ENCODE results near the gene P2RY2.
A peak's percentile ranks its signal among the peaks of the same experiment; 100 is the strongest.

The P2RY2 gene

GRCh38 chr11:73218106-73218829 lies at the start of gene P2RY2:
Gene P2RY2 (plus strand): TSS chr11:73218281. CDS start chr11:73234160, 15,879 bp downstream.
- H3K9ac ChIP-seq (ENCODE audit: insufficient read length, low read depth): peak within 1 kb of the TSS; percentile 67

GRCh38 chr11:73168925-73169579 lies 49.0 kb upstream of the P2RY2 start:
- no peaks in the 10 kb centered on the region for H3K36me3 ChIP-seq (ENCODE audit: insufficient read depth, insufficient read length, low read length)
- H3K27me3 ChIP-seq (ENCODE audit: insufficient read depth, insufficient read length): no peaks in the 10 kb centered on the region
- no peaks in the 10 kb centered on the region for H3K9me3 ChIP-seq (ENCODE audit: insufficient read depth, low read length)
- no peak overlapping the region for H3K4me3 ChIP-seq (ENCODE audit: insufficient read length, low read depth)
- H3K9ac ChIP-seq (ENCODE audit: insufficient read length, low read depth): no peak overlapping the region
- TF ChIP-seq ZNF274 (IDR thresholded peaks at IDR 0.05; ENCODE audit: low read depth, low read length): no peak
- TF ChIP-seq YY1 (IDR thresholded peaks at IDR 0.05; ENCODE audit: insufficient read depth, insufficient read length): no peak
- TF ChIP-seq SUZ12 (IDR thresholded peaks at IDR 0.05; ENCODE audit: extremely low read depth, insufficient read depth, insufficient read length): no peak
- H3K4me1 ChIP-seq (ENCODE audit: insufficient read depth, insufficient read length): peaks cover 14% of the 10 kb centered on the region
- no peak for DNase-seq (ENCODE audit: low read depth, low spot score)

More at GRCh38 chr11:73218106-73218829, at the start of gene P2RY2:
- H3K4me1 ChIP-seq (ENCODE audit: insufficient read depth, insufficient read length): peaks cover 2% of the 10 kb centered on the region
- no peaks in the 10 kb centered on the region for H3K9me3 ChIP-seq (ENCODE audit: insufficient read depth, low read length)
- peaks cover 43% of the 10 kb centered on the region for H3K27me3 ChIP-seq (ENCODE audit: insufficient read depth, insufficient read length)
- no peaks in the 10 kb centered on the region for H3K36me3 ChIP-seq (ENCODE audit: insufficient read depth, insufficient read length, low read length)
- DNase-seq (ENCODE audit: low read depth, low spot score): peak; percentile 38
- H3K4me3 ChIP-seq (ENCODE audit: insufficient read length, low read depth): peak within 1 kb of the TSS; percentile 46
- no peak for TF ChIP-seq YY1 (IDR thresholded peaks at IDR 0.05; ENCODE audit: insufficient read depth, insufficient read length)
- no peak for TF ChIP-seq ZNF274 (IDR thresholded peaks at IDR 0.05; ENCODE audit: low read depth, low read length)
- no peak for TF ChIP-seq SUZ12 (IDR thresholded peaks at IDR 0.05; ENCODE audit: extremely low read depth, insufficient read depth, insufficient read length)

- TF ChIP-seq SUZ12 (IDR thresholded peaks at IDR 0.05; ENCODE audit: extremely low read depth, insufficient read depth, insufficient read length) (no peak), ZNF274 (IDR thresholded peaks at IDR 0.05; ENCODE audit: low read depth, low read length) (no peak), YY1 (IDR thresholded peaks at IDR 0.05; ENCODE audit: insufficient read depth, insufficient read length) (no peak)
- Histone ChIP-seq H3K36me3 (ENCODE audit: insufficient read depth, insufficient read length, low read length) (no peaks in the 10 kb centered on the region), H3K4me3 (ENCODE audit: insufficient read length, low read depth) (no peak overlapping the region), H3K27me3 (ENCODE audit: insufficient read depth, insufficient read length) (no peaks in the 10 kb centered on the region), H3K9ac (ENCODE audit: insufficient read length, low read depth) (no peak overlapping the region), H3K9me3 (ENCODE audit: insufficient read depth, low read length) (no peaks in the 10 kb centered on the region), H3K4me1 (ENCODE audit: insufficient read depth, insufficient read length) (peaks cover 15% of the 10 kb centered on the region)
- DNase-seq (ENCODE audit: low read depth, low spot score): no peak
Observed at GRCh38 chr11:73170140-73170539, 47.9 kb upstream of the P2RY2 start.

- Histone ChIP-seq H3K27me3 (ENCODE audit: insufficient read depth, insufficient read length) (no peaks in the 10 kb centered on the region), H3K9me3 (ENCODE audit: insufficient read depth, low read length) (no peaks in the 10 kb centered on the region), H3K4me1 (ENCODE audit: insufficient read depth, insufficient read length) (peaks cover 20% of the 10 kb centered on the region), H3K4me3 (ENCODE audit: insufficient read length, low read depth) (no peak overlapping the region), H3K36me3 (ENCODE audit: insufficient read depth, insufficient read length, low read length) (no peaks in the 10 kb centered on the region), H3K9ac (ENCODE audit: insufficient read length, low read depth) (no peak overlapping the region)
- TF ChIP-seq SUZ12 (IDR thresholded peaks at IDR 0.05; ENCODE audit: extremely low read depth, insufficient read depth, insufficient read length) (no peak), ZNF274 (IDR thresholded peaks at IDR 0.05; ENCODE audit: low read depth, low read length) (no peak), YY1 (IDR thresholded peaks at IDR 0.05; ENCODE audit: insufficient read depth, insufficient read length) (no peak)
- no peak for DNase-seq (ENCODE audit: low read depth, low spot score)
Observed at GRCh38 chr11:73171436-73172161, 46.5 kb upstream of the P2RY2 start.

- H3K4me1 ChIP-seq (ENCODE audit: insufficient read depth, insufficient read length): peaks cover 22% of the 10 kb centered on the region
- H3K9me3 ChIP-seq (ENCODE audit: insufficient read depth, low read length): no peaks in the 10 kb centered on the region
- H3K9ac ChIP-seq (ENCODE audit: insufficient read length, low read depth): no peak overlapping the region
- H3K36me3 ChIP-seq (ENCODE audit: insufficient read depth, insufficient read length, low read length): no peaks in the 10 kb centered on the region
- H3K4me3 ChIP-seq (ENCODE audit: insufficient read length, low read depth): no peak overlapping the region
- TF ChIP-seq YY1 (IDR thresholded peaks at IDR 0.05; ENCODE audit: insufficient read depth, insufficient read length) (no peak), SUZ12 (IDR thresholded peaks at IDR 0.05; ENCODE audit: extremely low read depth, insufficient read depth, insufficient read length) (no peak), ZNF274 (IDR thresholded peaks at IDR 0.05; ENCODE audit: low read depth, low read length) (no peak)
- no peak for DNase-seq (ENCODE audit: low read depth, low spot score)
- no peaks in the 10 kb centered on the region for H3K27me3 ChIP-seq (ENCODE audit: insufficient read depth, insufficient read length)
Observed at GRCh38 chr11:73172992-73173656, 45.0 kb upstream of the P2RY2 start.

GRCh38 chr11:73173755-73174494 lies 44.2 kb upstream of the P2RY2 start:
- no peaks in the 10 kb centered on the region for H3K27me3 ChIP-seq (ENCODE audit: insufficient read depth, insufficient read length)
- H3K9me3 ChIP-seq (ENCODE audit: insufficient read depth, low read length): no peaks in the 10 kb centered on the region
- H3K4me3 ChIP-seq (ENCODE audit: insufficient read length, low read depth): no peak overlapping the region
- H3K9ac ChIP-seq (ENCODE audit: insufficient read length, low read depth): no peak overlapping the region
- DNase-seq (ENCODE audit: low read depth, low spot score): no peak
- H3K4me1 ChIP-seq (ENCODE audit: insufficient read depth, insufficient read length): peaks cover 22% of the 10 kb centered on the region
- H3K36me3 ChIP-seq (ENCODE audit: insufficient read depth, insufficient read length, low read length): no peaks in the 10 kb centered on the region
- no peak for TF ChIP-seq YY1 (IDR thresholded peaks at IDR 0.05; ENCODE audit: insufficient read depth, insufficient read length)
- TF ChIP-seq SUZ12 (IDR thresholded peaks at IDR 0.05; ENCODE audit: extremely low read depth, insufficient read depth, insufficient read length): no peak
- TF ChIP-seq ZNF274 (IDR thresholded peaks at IDR 0.05; ENCODE audit: low read depth, low read length): no peak
